Ishikawa (cell line): ENCODE measurements around the gene FXYD3.

Experiments used
- CEBPB ChIP-seq: IDR thresholded peaks from 2 replicates; pipeline ENCODE4 v1.6.1; 2012
- CREB1 ChIP-seq: IDR thresholded peaks from 2 replicates; pipeline ENCODE4 v1.6.1; 2012; ENCODE audit warnings: low read depth
- EGR1 ChIP-seq: IDR thresholded peaks from 2 replicates; pipeline ENCODE4 v1.6.1; 2012
- EP300 ChIP-seq: IDR thresholded peaks from 2 replicates; pipeline ENCODE4 v1.6.1; 2012; ENCODE audit warnings: borderline replicate concordance
- FOXM1 ChIP-seq: IDR thresholded peaks from 2 replicates; pipeline ENCODE4 v1.6.1; 2012; ENCODE audit warnings: low read depth, borderline replicate concordance
- NFIC ChIP-seq: IDR thresholded peaks from 2 replicates; pipeline ENCODE4 v1.6.1; 2012
- RAD21 ChIP-seq: IDR thresholded peaks from 2 replicates; pipeline ENCODE4 v1.6.1; 2012; ENCODE audit warnings: low read depth
- TAF1 ChIP-seq: IDR thresholded peaks from 2 replicates; pipeline ENCODE4 v1.6.1; 2012; ENCODE audit warnings: low read depth, mild to moderate bottlenecking
- TCF12 ChIP-seq: IDR thresholded peaks from 2 replicates; pipeline ENCODE4 v1.6.1; 2012; ENCODE audit warnings: low read depth
- TEAD4 ChIP-seq: IDR thresholded peaks from 2 replicates; pipeline ENCODE4 v1.6.1; 2012
- YY1 ChIP-seq: IDR thresholded peaks from 2 replicates; pipeline ENCODE4 v1.6.1; 2012; ENCODE audit warnings: low read depth
- ZBTB7A ChIP-seq: IDR thresholded peaks from 2 replicates; pipeline ENCODE4 v1.6.1; 2012; ENCODE audit warnings: low read depth
- TF ChIP-seq, protein P1 (sequence below): IDR thresholded peaks from 2 replicates; pipeline ENCODE4 v1.6.1; 2012
- TF ChIP-seq, protein P2 (sequence below): IDR thresholded peaks from 2 replicates; pipeline ENCODE4 v1.6.1; 2012
- TF ChIP-seq, protein P3 (sequence below): IDR thresholded peaks from 2 replicates; pipeline ENCODE4 v1.6.1; 2012; ENCODE audit warnings: low read depth, mild to moderate bottlenecking

FXYD3 gene

DNA sequence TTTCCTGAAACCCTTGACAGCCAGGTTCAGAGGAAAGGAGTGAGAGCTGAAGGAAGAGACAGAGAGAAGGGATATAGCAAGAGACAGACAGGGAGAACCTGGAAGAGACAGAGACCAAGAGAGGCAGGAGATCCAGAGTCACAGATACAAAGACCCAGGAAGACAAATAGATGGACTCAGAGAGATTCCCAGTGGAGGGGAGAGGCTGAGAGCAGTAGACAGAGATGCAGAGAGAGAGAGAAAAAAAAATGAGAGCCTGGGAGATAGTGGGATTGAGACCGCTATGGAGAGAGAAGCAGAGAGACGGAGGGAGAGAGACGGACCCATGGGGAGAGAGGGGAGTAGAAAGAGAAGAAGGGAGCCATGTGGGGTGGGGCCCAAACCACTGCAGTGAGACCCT, 28.2 kb downstream of the FXYD3 start:
- TF ChIP-seq, protein P1, sequence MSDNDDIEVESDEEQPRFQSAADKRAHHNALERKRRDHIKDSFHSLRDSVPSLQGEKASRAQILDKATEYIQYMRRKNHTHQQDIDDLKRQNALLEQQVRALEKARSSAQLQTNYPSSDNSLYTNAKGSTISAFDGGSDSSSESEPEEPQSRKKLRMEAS: no peak
- TF ChIP-seq, protein P2, sequence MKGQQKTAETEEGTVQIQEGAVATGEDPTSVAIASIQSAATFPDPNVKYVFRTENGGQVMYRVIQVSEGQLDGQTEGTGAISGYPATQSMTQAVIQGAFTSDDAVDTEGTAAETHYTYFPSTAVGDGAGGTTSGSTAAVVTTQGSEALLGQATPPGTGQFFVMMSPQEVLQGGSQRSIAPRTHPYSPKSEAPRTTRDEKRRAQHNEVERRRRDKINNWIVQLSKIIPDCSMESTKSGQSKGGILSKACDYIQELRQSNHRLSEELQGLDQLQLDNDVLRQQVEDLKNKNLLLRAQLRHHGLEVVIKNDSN: no peak
- TF ChIP-seq EP300 (no peak), FOXM1 (no peak), CEBPB (no peak), CREB1 (no peak), TCF12 (no peak), YY1 (no peak), EGR1 (no peak), RAD21 (no peak), TAF1 (no peak), TEAD4 (no peak), ZBTB7A (no peak), NFIC (no peak)
- TF ChIP-seq, protein P3, sequence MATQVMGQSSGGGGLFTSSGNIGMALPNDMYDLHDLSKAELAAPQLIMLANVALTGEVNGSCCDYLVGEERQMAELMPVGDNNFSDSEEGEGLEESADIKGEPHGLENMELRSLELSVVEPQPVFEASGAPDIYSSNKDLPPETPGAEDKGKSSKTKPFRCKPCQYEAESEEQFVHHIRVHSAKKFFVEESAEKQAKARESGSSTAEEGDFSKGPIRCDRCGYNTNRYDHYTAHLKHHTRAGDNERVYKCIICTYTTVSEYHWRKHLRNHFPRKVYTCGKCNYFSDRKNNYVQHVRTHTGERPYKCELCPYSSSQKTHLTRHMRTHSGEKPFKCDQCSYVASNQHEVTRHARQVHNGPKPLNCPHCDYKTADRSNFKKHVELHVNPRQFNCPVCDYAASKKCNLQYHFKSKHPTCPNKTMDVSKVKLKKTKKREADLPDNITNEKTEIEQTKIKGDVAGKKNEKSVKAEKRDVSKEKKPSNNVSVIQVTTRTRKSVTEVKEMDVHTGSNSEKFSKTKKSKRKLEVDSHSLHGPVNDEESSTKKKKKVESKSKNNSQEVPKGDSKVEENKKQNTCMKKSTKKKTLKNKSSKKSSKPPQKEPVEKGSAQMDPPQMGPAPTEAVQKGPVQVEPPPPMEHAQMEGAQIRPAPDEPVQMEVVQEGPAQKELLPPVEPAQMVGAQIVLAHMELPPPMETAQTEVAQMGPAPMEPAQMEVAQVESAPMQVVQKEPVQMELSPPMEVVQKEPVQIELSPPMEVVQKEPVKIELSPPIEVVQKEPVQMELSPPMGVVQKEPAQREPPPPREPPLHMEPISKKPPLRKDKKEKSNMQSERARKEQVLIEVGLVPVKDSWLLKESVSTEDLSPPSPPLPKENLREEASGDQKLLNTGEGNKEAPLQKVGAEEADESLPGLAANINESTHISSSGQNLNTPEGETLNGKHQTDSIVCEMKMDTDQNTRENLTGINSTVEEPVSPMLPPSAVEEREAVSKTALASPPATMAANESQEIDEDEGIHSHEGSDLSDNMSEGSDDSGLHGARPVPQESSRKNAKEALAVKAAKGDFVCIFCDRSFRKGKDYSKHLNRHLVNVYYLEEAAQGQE: no peak

DNA sequence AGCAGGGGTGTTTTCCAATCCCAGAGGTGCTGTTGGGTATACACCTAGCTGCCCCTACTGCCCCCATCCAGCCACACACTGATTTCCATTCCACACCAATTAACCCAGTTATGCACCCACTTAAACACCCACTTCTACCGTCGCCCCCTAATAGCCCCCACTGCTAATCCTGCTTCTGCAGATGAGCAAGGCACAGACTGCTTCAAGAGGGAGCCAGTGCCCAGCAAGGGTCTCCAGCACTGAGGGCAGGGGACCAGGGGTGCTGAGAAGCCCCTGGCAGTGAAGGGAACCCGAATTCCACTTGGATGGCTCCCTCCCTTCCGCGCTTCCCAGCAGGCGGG, 28.6 kb downstream of the FXYD3 start:
- TF ChIP-seq TEAD4 (no peak), RAD21 (no peak), ZBTB7A (no peak), FOXM1 (no peak), EP300 (no peak), CREB1 (no peak)
- TF ChIP-seq, protein P2: no peak
- TF ChIP-seq, protein P1: no peak

DNA sequence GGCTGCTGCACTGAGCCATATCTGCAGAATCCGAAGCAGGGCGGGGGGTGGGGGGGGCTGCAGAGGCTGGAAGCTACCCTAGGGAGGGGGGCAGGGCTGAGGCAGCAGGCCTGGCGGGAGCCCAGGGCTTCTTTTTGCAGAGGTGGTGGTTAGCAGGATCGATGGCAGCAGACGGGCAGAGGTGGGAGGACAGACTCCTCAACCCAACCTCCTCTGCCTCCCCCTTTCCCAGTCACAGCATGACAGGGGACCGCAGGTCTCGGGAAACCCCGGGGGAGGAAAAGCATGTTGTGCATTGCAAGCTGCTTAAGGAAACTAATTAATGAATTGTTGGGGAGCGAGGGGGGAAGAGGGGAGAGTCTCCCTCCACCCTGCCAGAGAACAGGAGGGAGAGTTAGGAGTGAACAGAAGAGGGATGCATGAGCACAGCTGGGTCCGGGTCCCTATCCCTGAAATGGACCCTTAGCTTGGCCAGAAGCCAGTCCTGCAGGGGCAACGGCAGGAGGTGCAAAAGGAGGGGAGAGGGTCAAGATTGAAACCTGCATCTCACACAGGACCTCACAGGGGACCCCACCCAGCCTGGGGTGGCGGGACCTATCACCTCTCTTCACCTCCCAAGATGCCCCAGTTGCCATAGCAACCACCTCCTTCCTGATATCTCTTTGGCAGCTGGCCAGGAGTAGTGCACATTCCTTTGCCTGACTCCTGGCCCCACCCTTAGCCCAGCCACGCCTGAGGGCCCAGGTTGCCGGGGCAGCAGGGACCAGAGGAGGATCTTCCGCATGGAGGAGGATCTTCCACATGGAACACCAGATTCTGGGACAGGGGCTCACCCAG, 29.2 kb downstream of the FXYD3 start:
- TF ChIP-seq TEAD4 (peak; percentile 48), NFIC (peak; percentile 89), EGR1 (no peak)

DNA sequence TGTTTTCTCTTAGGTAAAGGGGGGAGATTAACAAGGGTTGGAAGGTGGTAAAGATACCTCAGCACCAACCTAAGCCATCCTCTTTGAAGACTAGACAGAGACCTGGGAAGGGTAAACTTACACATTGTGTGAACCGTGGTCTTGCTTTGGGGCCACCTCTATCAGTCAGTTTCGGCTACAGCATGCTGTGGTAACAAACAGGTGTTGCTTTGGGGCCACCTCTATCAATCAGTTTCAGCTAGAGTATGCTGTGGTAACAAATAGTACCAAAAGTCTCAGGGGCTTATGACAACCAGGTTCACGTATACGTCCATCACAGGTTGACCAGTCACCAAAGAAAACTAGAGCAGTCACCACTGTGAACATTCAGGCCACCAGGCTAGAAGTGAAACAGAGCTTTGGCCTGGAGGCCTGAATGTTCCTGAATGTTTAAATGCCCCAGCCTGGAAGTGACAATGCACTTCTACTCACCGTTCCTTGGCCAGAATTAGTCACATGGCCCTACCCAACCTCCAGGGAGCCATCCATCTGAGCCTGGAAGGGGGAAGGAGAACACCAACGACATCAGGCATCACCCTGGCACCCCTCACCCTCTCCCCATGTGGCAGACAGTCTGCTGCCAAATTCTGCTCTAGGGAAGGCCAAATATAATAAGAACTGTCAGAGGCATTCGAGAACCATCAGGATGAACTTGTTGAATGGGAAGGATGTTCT, 31.3 kb downstream of the FXYD3 start:
- no peak for TF ChIP-seq YY1
- no peak for TF ChIP-seq TAF1
- no peak for TF ChIP-seq TEAD4
- TF ChIP-seq, protein P3: no peak
- TF ChIP-seq, protein P2: 0 out of 2 replicates have a peak, but pooled peaks have one; percentile 21
- TF ChIP-seq, protein P1: no peak

DNA sequence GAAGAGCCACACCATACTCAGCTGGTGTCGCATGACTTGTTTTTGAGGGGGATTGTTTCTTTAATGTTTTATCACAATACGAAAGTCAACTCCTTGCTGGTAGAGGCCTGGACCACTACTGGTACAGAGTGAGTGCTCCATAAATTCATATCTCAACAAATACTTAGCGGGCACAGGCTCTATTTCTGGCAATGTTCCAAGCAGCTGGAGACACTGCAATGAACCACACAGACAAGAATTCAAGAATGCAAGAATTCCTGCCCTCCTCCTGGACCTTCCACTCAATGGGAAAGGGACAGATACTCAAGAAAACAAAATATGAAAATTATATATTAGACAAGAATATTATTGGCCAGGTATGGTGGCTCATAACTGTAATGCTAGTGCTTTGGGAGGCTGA, 33.8 kb downstream of the FXYD3 start:
- TF ChIP-seq, protein P3: no peak
- TF ChIP-seq CEBPB: no peak
- no peak for TF ChIP-seq EGR1
- TF ChIP-seq, protein P1: no peak
- no peak for TF ChIP-seq CREB1
- TF ChIP-seq YY1: no peak
- no peak for TF ChIP-seq TCF12
- TF ChIP-seq, protein P2: no peak
- TF ChIP-seq RAD21: no peak
- TF ChIP-seq ZBTB7A: no peak
- no peak for TF ChIP-seq NFIC
- no peak for TF ChIP-seq FOXM1
- no peak for TF ChIP-seq TAF1
- no peak for TF ChIP-seq TEAD4
